GM23338 (cell line): ENCODE data around the gene TOX2.

Source experiments
- CREB1 ChIP-seq: fragments of 250-450 bp; sonication (Bioruptor Pico); IDR thresholded peaks from 2 replicates; pipeline ENCODE4 v1.5.0; 2020; ENCODE audit warnings: low read depth, mild to moderate bottlenecking, moderate library complexity
- CTCF ChIP-seq, 2 experiments: fragments of 200-600 bp in 1 of 2; sonication (generic) in 1 of 2; conservative IDR thresholded peaks; 2 replicates each; pipeline versions ENCODE4 v1.5.1 to v1.6.1; 2016 to 2017; ENCODE audit warnings: antibody characterized with exemption in 2 of 2, low read depth in 2 of 2, mild to moderate bottlenecking in 2 of 2, moderate library complexity in 1 of 2
- EZH2 ChIP-seq: fragments of 200-600 bp; sonication (generic); IDR thresholded peaks from one replicate; pipeline ENCODE4 v1.8.0; 2017; ENCODE audit warnings: antibody characterized with exemption, mild to moderate bottlenecking, low read depth; ENCODE audit not compliant: unreplicated experiment
- EZH2phosphoT487 ChIP-seq: fragments of 200-600 bp; sonication (generic); IDR thresholded peaks from one replicate; pipeline ENCODE4 v1.8.1; 2018; ENCODE audit warnings: antibody characterized with exemption; ENCODE audit not compliant: unreplicated experiment
- JUNB ChIP-seq: IDR thresholded peaks from one replicate; pipeline ENCODE4 v1.6.1; 2016; ENCODE audit warnings: antibody characterized with exemption; ENCODE audit not compliant: unreplicated experiment
- POLR2AphosphoS5 ChIP-seq: IDR thresholded peaks from 2 replicates; pipeline ENCODE4 v1.6.1; 2016; ENCODE audit warnings: antibody characterized with exemption, low read depth
- ZNF331 ChIP-seq: fragments of 250-450 bp; sonication (Bioruptor Pico); IDR thresholded peaks from 2 replicates; pipeline ENCODE4 v1.5.0; 2020; ENCODE audit warnings: low read depth, mild to moderate bottlenecking, moderate library complexity
- TF ChIP-seq, protein P1 (sequence below): IDR thresholded peaks from one replicate; pipeline ENCODE4 v1.6.1; 2018; ENCODE audit warnings: antibody characterized with exemption; ENCODE audit not compliant: unreplicated experiment

DNA sequence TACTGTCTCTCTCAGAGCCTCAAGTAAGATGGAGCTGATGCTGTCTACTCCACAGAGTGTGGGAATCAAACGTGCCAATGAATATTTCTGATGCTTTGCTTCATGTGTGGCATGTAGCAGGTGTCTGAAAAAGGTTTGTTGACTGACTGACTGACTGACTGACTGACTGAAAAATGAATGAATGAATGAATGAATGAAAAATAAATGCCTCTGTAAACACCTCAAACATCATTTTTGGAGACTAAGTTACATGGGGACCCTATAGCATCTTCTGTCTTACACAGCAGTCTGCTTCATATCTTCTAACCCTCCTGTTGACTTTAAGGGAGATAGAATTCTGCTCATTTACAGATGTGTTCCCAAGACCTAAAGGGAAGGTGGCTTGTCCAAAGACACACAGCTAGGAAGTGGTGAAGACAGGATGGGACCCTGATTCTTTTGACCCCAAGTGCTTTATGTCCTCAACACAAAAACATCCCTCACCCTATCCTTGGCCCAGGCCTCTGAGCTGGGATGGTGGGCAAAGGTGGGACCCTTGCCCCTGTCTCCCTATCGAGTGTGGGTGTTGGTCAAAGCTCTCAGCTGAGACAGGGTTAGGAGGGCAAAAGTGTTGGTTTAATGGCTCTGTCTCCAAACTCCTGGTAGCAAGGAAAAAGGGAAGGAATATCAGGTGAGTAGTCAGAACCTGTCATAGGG, 104.4 kb downstream of the TOX2 start:
- TF ChIP-seq CTCF (conservative IDR thresholded peaks at IDR 0.05; ENCODE audit: low read depth in 2 of 2) (no peak), JUNB (no peak), EZH2 (no peak), CREB1 (CRISPR knock-in tag) (no peak), POLR2AphosphoS5 (no peak), EZH2phosphoT487 (no peak), ZNF331 (CRISPR knock-in tag) (no peak)
- TF ChIP-seq, protein P1, sequence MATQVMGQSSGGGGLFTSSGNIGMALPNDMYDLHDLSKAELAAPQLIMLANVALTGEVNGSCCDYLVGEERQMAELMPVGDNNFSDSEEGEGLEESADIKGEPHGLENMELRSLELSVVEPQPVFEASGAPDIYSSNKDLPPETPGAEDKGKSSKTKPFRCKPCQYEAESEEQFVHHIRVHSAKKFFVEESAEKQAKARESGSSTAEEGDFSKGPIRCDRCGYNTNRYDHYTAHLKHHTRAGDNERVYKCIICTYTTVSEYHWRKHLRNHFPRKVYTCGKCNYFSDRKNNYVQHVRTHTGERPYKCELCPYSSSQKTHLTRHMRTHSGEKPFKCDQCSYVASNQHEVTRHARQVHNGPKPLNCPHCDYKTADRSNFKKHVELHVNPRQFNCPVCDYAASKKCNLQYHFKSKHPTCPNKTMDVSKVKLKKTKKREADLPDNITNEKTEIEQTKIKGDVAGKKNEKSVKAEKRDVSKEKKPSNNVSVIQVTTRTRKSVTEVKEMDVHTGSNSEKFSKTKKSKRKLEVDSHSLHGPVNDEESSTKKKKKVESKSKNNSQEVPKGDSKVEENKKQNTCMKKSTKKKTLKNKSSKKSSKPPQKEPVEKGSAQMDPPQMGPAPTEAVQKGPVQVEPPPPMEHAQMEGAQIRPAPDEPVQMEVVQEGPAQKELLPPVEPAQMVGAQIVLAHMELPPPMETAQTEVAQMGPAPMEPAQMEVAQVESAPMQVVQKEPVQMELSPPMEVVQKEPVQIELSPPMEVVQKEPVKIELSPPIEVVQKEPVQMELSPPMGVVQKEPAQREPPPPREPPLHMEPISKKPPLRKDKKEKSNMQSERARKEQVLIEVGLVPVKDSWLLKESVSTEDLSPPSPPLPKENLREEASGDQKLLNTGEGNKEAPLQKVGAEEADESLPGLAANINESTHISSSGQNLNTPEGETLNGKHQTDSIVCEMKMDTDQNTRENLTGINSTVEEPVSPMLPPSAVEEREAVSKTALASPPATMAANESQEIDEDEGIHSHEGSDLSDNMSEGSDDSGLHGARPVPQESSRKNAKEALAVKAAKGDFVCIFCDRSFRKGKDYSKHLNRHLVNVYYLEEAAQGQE: no peak
